Vagina (tissue), 2 donors: ENCODE measurements around the gene TTLL9.

ENCODE experiments used
- POLR2A ChIP-seq, 2 donors: fragments of 450-650 bp; IDR thresholded peaks; one replicate each; pipeline ENCODE4 v1.6.1; 2017; ENCODE audit warnings: antibody characterized with exemption in 2 of 2, mild to moderate bottlenecking in 2 of 2, moderate library complexity in 2 of 2
- TF ChIP-seq, protein P1 (sequence below), 3 experiments: fragments of 450-650 bp in 2 of 3; fragments of 200-600 bp in 1 of 3; sonication (generic) in 1 of 3; IDR thresholded peaks; one replicate each; pipeline ENCODE4 v1.5.1; 2017 to 2019; ENCODE audit warnings: antibody characterized with exemption in 3 of 3, mild to moderate bottlenecking in 2 of 3, moderate library complexity in 2 of 3

DNA sequence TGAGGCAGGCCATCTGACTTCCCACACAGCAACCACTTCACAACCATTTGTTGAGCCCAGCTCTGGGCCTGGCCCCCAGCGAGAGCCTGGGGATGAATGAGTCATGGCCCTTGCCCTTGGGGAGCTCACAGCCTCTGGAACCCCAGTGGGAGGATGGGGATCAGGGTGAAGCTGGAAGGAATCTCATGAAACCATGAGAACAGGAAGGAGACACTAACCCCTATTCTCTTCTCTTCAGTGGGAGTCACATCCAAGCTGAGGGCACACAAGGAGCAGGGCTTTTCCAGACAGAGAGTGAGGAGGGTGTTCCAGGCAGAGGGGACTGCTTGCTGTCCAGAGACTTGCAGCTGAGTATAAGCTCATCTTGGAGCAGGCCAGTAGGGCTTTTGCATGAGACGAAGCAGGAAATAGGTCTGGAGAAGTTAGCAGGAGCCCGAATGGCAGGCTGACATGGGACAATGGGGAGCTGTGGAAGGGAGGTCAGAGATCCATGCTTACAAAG lies 32.5 kb upstream of the TTLL9 start:
- TF ChIP-seq, protein P1, sequence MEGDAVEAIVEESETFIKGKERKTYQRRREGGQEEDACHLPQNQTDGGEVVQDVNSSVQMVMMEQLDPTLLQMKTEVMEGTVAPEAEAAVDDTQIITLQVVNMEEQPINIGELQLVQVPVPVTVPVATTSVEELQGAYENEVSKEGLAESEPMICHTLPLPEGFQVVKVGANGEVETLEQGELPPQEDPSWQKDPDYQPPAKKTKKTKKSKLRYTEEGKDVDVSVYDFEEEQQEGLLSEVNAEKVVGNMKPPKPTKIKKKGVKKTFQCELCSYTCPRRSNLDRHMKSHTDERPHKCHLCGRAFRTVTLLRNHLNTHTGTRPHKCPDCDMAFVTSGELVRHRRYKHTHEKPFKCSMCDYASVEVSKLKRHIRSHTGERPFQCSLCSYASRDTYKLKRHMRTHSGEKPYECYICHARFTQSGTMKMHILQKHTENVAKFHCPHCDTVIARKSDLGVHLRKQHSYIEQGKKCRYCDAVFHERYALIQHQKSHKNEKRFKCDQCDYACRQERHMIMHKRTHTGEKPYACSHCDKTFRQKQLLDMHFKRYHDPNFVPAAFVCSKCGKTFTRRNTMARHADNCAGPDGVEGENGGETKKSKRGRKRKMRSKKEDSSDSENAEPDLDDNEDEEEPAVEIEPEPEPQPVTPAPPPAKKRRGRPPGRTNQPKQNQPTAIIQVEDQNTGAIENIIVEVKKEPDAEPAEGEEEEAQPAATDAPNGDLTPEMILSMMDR (IDR thresholded peaks at IDR 0.05) = no peak
- no peak for TF ChIP-seq POLR2A (IDR thresholded peaks at IDR 0.05)
